ENCODE results near the gene HBG1. TPM values are rescaled to one million over a fixed set of nuclear protein-coding genes. Genes with fewer than 3 reads are reported as not detected.

HBG1 gene
- total RNA-seq, 2 donors from 2014 or later, result 5.7 TPM; not detected in 1

GRCh38 chr11:5276697-5277096 is 27.0 kb upstream of the HBG1 start:
- no peak overlapping the region for H3K4me3 ChIP-seq
- H3K27ac ChIP-seq, result no peak overlapping the region
- no peaks in the 10 kb centered on the region for H3K9me3 ChIP-seq
- H3K9ac ChIP-seq (ENCODE audit: low read depth in 2 of 2, low read length in 2 of 2), result no peak overlapping the region
- DNase-seq, result no peak
- H3K4me1 ChIP-seq, result no peaks in the 10 kb centered on the region
- H3K36me3 ChIP-seq, result no peaks in the 10 kb centered on the region
- intact Hi-C loops (cut with DNase I), result no loop called here
- H3K27me3 ChIP-seq, result no peaks in the 10 kb centered on the region
- TF ChIP-seq CTCF (IDR thresholded peaks at IDR 0.05), result no peak

DNA sequence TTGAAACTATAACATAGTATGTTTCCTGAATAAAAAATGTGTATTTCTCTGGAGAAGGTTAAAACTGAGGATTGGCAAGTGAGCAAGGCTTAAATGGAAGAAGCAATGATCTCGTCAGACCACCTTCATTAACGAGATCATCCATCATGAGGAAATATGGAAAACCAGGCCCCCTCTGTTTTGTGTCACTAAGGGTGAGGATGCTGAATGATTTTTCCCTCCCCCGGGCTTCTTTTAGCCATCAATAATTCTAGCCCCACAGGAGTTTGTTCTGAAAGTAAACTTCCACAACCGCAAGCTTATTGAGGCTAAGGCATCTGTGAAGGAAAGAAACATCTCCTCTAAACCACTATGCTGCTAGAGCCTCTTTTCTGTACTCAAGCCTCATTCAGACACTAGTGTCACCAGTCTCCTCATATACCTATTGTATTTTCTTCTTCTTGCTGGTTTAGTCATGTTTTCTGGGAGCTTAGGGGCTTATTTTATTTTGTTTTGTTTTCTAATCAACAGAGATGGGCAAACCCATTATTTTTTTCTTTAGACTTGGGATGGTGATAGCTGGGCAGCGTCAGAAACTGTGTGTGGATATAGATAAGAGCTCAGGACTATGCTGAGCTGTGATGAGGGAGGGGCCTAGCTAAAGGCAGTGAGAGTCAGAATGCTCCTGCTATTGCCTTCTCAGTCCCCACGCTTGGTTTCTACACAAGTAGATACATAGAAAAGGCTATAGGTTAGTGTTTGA is 25.9 kb upstream of the HBG1 start:
- no peak overlapping the region for H3K27ac ChIP-seq
- H3K27me3 ChIP-seq, result no peaks in the 10 kb centered on the region
- no peak overlapping the region for H3K4me3 ChIP-seq
- no peaks in the 10 kb centered on the region for H3K4me1 ChIP-seq
- intact Hi-C loops (cut with DNase I), result no loop called here
- H3K36me3 ChIP-seq, result no peaks in the 10 kb centered on the region
- H3K9ac ChIP-seq (ENCODE audit: low read depth in 2 of 2, low read length in 2 of 2), result no peak overlapping the region
- no peak for TF ChIP-seq CTCF (IDR thresholded peaks at IDR 0.05)
- no peak for DNase-seq
- H3K9me3 ChIP-seq, result no peaks in the 10 kb centered on the region

- no peak overlapping the region for H3K4me3 ChIP-seq
- no peak for DNase-seq
- TF ChIP-seq CTCF (IDR thresholded peaks at IDR 0.05), result no peak
- no peaks in the 10 kb centered on the region for H3K36me3 ChIP-seq
- no peak overlapping the region for H3K27ac ChIP-seq
- H3K4me1 ChIP-seq, result no peaks in the 10 kb centered on the region
- H3K27me3 ChIP-seq, result no peaks in the 10 kb centered on the region
- no peaks in the 10 kb centered on the region for H3K9me3 ChIP-seq
- H3K9ac ChIP-seq (ENCODE audit: low read depth in 2 of 2, low read length in 2 of 2), result no peak overlapping the region
- intact Hi-C loops (cut with DNase I), result no loop called here
These were observed 24.7 kb upstream of the HBG1 start for GRCh38 chr11:5274395-5274794.

DNA sequence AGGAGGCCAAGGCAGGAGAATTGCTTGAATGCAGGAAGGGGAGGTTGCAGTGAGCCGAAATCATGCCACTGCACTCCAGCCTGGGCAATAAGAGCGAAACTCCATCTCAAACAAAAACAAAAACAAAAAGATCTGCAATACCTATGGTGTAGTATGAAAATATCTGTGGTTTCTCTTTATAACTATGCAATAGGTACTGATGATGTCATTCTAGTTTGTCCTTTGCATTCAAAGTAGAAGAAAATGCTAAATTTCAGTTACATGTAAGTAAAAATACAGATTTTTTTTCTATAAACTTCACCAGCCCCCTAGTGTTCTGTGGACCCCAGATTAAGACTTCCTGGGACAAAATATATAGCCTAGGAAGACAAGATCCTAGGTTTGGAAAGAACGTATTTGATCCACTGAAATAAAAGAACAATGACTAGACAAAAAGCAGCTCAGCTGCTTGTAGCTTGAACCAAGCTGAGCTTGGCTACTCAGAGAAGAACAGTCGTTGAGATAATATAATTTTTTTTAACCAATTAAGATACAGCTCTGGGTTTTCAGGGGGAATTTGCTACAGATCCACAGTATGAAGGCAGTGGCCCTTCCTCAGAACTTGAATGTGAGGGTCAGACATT is 22.8 kb upstream of the HBG1 start:
- DNase-seq, result no peak
- H3K27ac ChIP-seq, result no peak overlapping the region
- H3K4me3 ChIP-seq, result no peak overlapping the region
- no peaks in the 10 kb centered on the region for H3K36me3 ChIP-seq
- H3K9me3 ChIP-seq, result no peaks in the 10 kb centered on the region
- intact Hi-C loops (cut with DNase I), result no loop called here
- no peak overlapping the region for H3K9ac ChIP-seq (ENCODE audit: low read depth in 2 of 2, low read length in 2 of 2)
- TF ChIP-seq CTCF (IDR thresholded peaks at IDR 0.05), result no peak
- no peaks in the 10 kb centered on the region for H3K27me3 ChIP-seq
- no peaks in the 10 kb centered on the region for H3K4me1 ChIP-seq

DNA sequence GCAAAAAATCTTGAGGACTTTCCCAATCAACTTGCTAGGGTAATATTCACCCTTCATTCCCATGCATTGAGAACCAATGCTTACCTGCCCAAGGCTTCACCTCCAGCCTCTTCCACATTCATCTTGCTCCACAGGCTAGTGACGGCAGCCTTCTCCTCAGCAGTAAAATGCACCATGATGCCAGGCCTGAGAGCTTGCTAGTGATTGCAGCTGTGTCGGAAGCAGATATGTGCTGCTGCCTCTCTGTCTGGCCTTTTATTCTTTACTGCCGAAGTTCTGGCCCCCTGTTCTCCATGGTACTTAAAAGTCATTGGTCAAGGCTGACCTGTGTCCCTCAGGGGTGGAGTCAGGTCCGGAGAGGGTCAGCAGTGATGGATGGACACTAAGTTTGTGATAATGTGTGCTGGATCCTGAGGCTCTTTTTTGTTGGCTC is 20.1 kb upstream of the HBG1 start, which contains the start of gene HBE1:
Gene HBE1 (minus strand): TSS at position 231 of the 433 bp plus-strand sequence. CDS start 55 bp downstream, at position 176.
- H3K36me3 ChIP-seq, result no peaks in the 10 kb centered on the region
- no peak for TF ChIP-seq CTCF (IDR thresholded peaks at IDR 0.05)
- no peak for DNase-seq
- H3K4me3 ChIP-seq, result no peak within 1 kb of the TSS
- intact Hi-C loops (cut with DNase I), result no loop called here
- H3K9ac ChIP-seq (ENCODE audit: low read depth in 2 of 2, low read length in 2 of 2), result no peak within 1 kb of the TSS
- H3K27ac ChIP-seq, result no peak within 1 kb of the TSS
- no peaks in the 10 kb centered on the region for H3K9me3 ChIP-seq
- H3K4me1 ChIP-seq, result no peaks in the 10 kb centered on the region
- no peaks in the 10 kb centered on the region for H3K27me3 ChIP-seq

Measured in colonic mucosa (tissue), 4 donors.